PFSK-1 (cell line): ENCODE data around the gene LST1.

ENCODE experiments used
- FOXP2 ChIP-seq: optimal IDR thresholded peaks from 2 replicates; pipeline ENCODE3; 2011; ENCODE audit warnings: borderline replicate concordance, control low read depth, inconsistent platforms; ENCODE audit not compliant: insufficient read depth; ENCODE audit errors: extremely low read length, extremely low read depth
- POLR2AphosphoS5 ChIP-seq: IDR thresholded peaks from 2 replicates; pipeline ENCODE4 v1.6.1; 2012; ENCODE audit warnings: low read depth, mild to moderate bottlenecking, control low read depth, low read length, moderate library complexity
- REST ChIP-seq, 2 experiments: IDR thresholded peaks; 2 replicates each; pipeline versions ENCODE4 v1.6.1 to v1.8.0; 2011 to 2012; ENCODE audit warnings: low read depth in 2 of 2, low read length in 2 of 2, control low read depth in 1 of 2, inconsistent platforms in 1 of 2, mild to moderate bottlenecking in 1 of 2, moderate library complexity in 1 of 2; ENCODE audit not compliant: insufficient read depth in 1 of 2
- SIN3A ChIP-seq: IDR thresholded peaks from 2 replicates; pipeline ENCODE4 v1.6.1; 2012; ENCODE audit warnings: mild to moderate bottlenecking, low read length, moderate library complexity, borderline replicate concordance; ENCODE audit not compliant: insufficient read depth
- TAF1 ChIP-seq: IDR thresholded peaks from 2 replicates; pipeline ENCODE4 v1.6.1; 2012; ENCODE audit warnings: low read length, control low read depth, borderline replicate concordance; ENCODE audit not compliant: insufficient read depth

The LST1 gene

GRCh38 chr6:31586599-31587281, 663 bp downstream of the LST1 start:
- TF ChIP-seq POLR2AphosphoS5: no peak

- TF ChIP-seq SIN3A (no peak), TAF1 (no peak), FOXP2 (no peak), POLR2AphosphoS5 (no peak), REST (IDR thresholded peaks at IDR 0.05; ENCODE audit: insufficient read depth in 1 of 2, low read depth in 2 of 2, low read length in 2 of 2) (no peak)
Observed at GRCh38 chr6:31587791-31588777, 2.0 kb downstream of the LST1 start.

GRCh38 chr6:31588871-31589650, 3.0 kb downstream of the LST1 start:
- no peak for TF ChIP-seq REST (IDR thresholded peaks at IDR 0.05; ENCODE audit: insufficient read depth in 1 of 2, low read depth in 2 of 2, low read length in 2 of 2)
- no peak for TF ChIP-seq TAF1
- no peak for TF ChIP-seq FOXP2
- TF ChIP-seq SIN3A: no peak
- TF ChIP-seq POLR2AphosphoS5: no peak

- TF ChIP-seq TAF1 (no peak), POLR2AphosphoS5 (no peak), FOXP2 (no peak), REST (IDR thresholded peaks at IDR 0.05; ENCODE audit: insufficient read depth in 1 of 2, low read depth in 2 of 2, low read length in 2 of 2) (no peak), SIN3A (no peak)
Observed at GRCh38 chr6:31592396-31592771, 6.3 kb downstream of the LST1 start.

GRCh38 chr6:31597006-31597405, 10.9 kb downstream of the LST1 start:
- no peak for TF ChIP-seq REST (IDR thresholded peaks at IDR 0.05; ENCODE audit: insufficient read depth in 1 of 2, low read depth in 2 of 2, low read length in 2 of 2)
- no peak for TF ChIP-seq TAF1
